Endothelial cell of umbilical vein (primary cell): ENCODE results near the gene IMPACT.

Experiments
- CTCF ChIP-seq, 2 donors: IDR thresholded peaks; 1 replicate in 1 of 2; 2 replicates in 1 of 2; pipeline ENCODE4 v1.5.1; 2011; ENCODE audit warnings: low read length in 2 of 2, mild to moderate bottlenecking in 2 of 2, moderate library complexity in 2 of 2, control low read depth in 1 of 2, inconsistent platforms in 1 of 2, low read depth in 1 of 2; ENCODE audit not compliant: insufficient read depth in 1 of 2; ENCODE audit errors: extremely low read depth in 1 of 2
- POLR2AphosphoS5 ChIP-seq: IDR thresholded peaks from 2 replicates; pipeline ENCODE4 v1.6.1; 2012; ENCODE audit warnings: low read depth, mild to moderate bottlenecking, control low read depth, low read length, moderate library complexity; ENCODE audit not compliant: insufficient read depth

DNA sequence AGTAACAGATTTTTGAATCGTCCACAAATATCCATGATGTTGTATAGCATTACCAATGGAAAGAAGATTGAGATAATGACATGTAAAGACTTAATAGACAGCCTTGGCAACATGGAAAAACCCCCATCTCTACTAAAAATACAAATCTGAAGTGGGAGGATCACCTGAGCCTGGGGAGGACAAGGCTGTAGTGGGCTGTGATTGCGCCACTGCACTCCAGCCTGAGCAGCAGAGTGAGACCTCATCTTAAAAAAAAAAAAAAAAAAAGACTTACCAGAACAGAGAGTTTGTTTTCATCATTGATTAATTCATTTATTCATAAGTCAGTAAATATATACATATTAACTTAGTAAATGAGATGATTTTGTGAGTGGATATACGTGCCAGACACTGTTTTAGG lies 21.9 kb upstream of the IMPACT start:
- TF ChIP-seq CTCF (IDR thresholded peaks at IDR 0.05; ENCODE audit: extremely low read depth in 1 of 2, insufficient read depth in 1 of 2, low read depth in 1 of 2, low read length in 2 of 2) (no peak), POLR2AphosphoS5 (no peak)
